NCI-H2196 treated with DMSO at 0.1 percent for 48 hours (cell line): ENCODE measurements around the gene PSD4.

Source experiments
- DNase-seq: peaks from one replicate; lab custom pipeline; 2025; ENCODE audit not compliant: unreplicated experiment; lab: John Stamatoyannopoulos, UW

The PSD4 gene

DNA sequence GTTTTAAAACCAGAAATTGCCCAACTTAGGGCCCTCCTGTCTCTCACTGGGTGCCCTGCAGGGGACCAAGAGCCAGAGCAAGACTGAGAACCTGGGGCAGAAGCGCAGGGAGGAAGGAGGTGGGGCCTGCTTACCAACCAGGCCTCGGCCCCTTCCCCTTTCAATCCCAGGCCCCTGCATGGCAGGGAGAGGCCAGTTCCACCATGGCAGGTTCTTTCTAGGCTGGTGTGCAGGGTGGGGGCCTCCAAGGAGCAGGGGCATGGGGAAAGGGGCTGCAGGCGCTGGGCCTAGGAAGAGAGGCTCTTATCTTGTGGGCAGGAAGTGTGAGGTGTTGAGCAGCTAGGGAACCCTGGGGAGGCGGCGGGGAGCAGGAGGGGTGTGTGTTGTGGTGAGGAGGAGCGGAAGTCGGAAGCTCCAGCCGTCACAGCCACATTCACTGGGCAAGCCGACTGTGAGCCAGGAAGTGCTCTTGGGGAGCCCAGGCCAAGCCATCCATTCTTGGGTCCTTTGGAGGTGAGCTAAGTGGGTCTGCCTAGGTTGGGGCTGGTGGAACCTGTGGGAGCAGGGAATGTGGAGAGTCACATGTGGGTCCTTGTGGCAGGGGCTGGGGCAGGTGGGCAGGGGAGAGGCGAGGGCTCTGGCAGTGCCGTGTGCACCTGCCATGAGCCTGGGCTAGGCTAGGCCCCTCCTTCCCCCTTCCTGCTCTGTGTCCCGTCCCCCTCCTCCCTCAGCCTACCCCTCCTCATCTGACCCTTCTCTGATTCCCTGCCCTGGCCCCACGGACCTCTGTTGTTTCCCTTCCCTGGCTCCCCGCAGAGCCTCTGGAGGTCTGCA lies at the start of gene PSD4:
Gene PSD4, plus strand, starts transcription at position 430 of the 834 bp plus-strand sequence. CDS start 8,486 bp downstream, outside the sequence.
- no peak for DNase-seq

- DNase-seq = no peak
Measured at GRCh38 chr2:113124181-113124961, 49.4 kb upstream of the PSD4 start.

GRCh38 chr2:113124984-113125855 lies 48.6 kb upstream of the PSD4 start:
- DNase-seq = no peak

DNA sequence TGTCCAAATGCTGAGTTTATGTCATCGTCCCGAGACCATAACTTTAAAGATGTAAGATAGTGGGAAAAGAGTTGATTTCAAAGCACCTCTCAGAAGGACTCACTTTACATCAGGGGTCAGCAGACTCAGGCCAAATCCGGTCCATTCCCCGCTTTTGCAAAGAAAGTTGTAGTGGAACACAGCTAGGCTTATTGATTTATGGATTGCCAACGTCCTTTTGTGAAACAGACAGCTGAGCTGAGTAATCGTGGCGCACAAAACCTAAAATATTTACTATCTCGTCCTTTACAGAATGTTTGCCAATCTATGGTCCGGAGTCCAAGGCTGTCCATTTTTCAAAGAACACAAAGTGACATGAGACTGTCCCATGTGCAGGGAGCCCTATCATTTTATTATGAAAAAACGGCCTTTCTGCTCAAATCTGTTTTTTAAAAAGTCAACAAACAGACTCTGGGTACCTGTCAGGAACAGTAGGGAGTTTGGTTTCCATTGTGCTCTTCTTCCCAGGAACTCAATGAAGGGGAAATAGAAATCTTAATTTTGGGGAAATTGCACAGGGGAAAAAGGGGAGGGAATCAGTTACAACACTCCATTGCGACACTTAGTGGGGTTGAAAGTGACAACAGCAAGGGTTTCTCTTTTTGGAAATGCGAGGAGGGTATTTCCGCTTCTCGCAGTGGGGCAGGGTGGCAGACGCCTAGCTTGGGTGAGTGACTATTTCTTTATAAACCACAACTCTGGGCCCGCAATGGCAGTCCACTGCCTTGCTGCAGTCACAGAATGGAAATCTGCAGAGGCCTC lies 46.7 kb upstream of the PSD4 start, which contains the start of gene IL1RN:
Gene IL1RN, plus strand, starts transcription at position 754 of the 801 bp plus-strand sequence. Its CDS starts 27 bp downstream, at position 781.
- DNase-seq = no peak

GRCh38 chr2:113127646-113128570 lies 45.9 kb upstream of the PSD4 start:
- no peak for DNase-seq

GRCh38 chr2:113129519-113130078 lies 44.2 kb upstream of the PSD4 start:
- DNase-seq = no peak

DNA sequence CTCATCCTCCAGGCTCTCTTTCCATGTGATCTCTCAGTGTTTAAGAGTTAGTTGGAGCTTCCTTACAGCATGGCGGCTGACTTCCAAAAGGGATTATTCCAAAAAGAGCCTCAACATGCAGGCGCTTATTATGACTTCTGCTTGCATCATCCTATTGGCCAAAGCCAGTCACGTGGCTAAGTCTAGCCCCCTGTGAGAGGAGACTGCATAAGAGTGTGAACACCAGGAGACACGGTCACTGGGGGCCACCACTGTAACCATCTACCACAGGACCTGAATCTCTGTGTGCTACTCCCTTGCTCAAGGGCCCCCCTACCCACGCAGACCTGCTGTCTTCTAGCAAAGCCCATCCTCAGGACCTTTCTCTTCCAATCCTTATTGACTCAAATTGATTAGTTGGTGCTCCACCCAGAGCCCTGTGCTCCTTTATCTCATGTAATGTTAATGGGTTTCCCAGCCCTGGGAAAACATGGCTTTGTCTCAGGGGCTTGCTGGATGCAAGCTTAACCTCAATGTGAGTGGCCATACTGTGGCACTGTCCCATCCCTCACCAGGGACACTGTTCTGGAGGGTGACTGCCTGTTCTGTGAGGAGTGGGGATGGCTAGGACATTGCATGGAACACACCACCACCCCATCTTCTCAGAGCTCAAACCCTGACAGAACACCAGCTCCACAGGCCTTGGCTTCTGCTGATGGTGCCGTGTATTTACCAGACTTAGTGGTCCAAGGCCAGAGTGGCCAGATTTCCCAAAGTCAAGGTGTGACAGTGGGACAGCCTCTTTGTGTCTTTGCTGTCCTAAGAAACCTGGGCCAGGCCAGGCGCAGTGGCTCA lies 42.2 kb upstream of the PSD4 start:
- no peak for DNase-seq

GRCh38 chr2:113132414-113133021 lies 41.3 kb upstream of the PSD4 start:
- no peak for DNase-seq

DNA sequence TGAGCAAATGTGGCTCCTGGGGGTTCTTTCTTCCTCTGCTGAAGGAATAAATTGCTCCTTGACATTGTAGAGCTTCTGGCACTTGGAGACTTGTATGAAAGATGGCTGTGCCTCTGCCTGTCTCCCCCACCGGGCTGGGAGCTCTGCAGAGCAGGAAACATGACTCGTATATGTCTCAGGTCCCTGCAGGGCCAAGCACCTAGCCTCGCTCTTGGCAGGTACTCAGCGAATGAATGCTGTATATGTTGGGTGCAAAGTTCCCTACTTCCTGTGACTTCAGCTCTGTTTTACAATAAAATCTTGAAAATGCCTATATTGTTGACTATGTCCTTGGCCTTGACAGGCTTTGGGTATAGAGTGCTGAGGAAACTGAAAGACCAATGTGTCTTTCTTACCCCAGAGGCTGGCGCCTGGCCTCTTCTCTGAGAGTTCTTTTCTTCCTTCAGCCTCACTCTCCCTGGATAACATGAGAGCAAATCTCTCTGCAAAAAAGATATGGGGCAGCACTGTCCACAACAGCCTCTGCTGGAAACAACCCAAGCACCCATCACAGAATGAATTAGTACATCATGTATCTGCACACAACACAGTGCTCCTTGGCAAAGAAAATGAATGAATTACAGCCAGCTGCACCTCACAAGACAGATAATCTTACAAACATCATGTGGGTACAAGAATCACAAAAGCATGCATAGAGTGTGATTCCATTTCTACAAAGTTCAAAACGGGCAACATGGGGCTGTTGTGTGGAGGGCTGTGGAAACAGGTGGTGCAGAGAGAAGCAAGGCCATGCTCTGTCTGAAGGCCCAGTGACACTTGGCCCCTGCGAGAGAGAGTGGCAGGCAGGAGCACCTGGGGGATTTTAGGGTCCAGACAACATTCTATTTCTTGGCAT lies 39.8 kb upstream of the PSD4 start:
- DNase-seq = no peak

DNA sequence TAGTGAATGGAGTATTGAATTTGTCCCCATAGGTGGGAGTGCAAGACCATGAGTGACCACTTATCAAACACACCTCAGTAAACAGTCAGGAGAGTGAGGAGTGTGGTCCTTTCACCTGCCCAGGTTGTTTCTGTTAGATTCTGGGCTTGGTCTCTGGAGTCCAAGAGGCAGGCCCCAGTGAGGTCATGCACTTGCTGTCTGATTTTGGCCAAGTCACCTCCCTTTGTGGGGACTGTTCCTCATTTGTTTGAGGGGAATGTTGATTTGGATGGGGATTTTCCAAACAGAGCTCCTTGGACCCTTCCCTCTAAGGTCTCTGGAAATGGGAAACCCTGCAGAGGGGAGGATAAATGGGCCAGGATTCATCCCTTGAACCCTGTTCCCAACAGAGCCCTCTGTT lies 39.1 kb upstream of the PSD4 start:
- DNase-seq = no peak

GRCh38 chr2:113135317-113135716 lies 38.5 kb upstream of the PSD4 start:
- no peak for DNase-seq

- peak; percentile 13 for DNase-seq
Measured at GRCh38 chr2:113136828-113137775, 36.7 kb upstream of the PSD4 start.

GRCh38 chr2:113137827-113138226 lies 35.9 kb upstream of the PSD4 start:
- DNase-seq = no peak

DNA sequence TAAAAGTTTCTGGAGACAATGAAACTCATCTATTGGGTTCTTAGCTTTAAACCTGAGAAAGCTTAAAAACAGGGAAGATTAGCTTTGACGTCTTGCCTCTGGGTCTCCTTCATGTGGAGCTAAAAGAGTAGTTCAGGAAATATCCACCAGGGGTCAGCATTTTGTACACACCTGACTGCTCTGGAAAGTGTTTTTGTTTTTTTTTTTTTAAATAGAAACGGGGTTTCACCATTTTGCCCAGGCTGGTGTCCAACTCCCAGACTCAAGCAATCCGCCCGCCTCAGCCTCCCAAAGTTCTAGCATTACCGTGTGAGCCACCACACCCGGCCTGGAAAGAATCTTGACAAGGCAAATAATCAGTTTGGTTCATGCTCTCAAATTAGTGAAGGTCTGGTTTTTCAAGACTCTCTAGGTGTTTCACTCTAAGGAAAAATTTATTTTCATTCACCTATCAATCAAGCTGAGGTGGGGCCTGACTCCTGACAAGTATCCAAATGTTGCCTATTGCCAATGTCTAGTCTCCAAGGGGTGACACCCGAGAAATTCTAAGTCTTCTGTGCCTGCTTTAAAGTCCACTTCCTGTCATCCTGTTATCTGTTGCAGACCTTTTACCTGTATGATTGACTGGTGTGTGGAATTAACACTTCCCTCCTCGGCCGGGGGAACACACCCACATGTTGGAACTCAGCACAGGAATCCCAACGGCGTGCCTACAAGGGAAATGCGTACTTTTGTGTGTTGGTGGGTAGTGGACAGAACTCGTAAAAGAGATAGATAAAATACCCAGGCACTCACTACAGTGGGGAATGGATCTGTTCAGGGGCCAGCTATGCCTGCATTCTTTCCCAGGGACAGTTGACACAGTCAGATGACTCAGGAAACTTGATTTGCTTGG lies 35.1 kb upstream of the PSD4 start:
- DNase-seq = peak; percentile 38
